Activated CD4-positive, alpha-beta memory T cell treated with anti-CD3 and anti-CD28 coated beads for 36 hours (primary cell): ENCODE data around the gene URM1. TPM values are rescaled to one million over a fixed set of nuclear protein-coding genes. Genes with fewer than 3 reads are reported as not detected.
"Not testable (repeated sequence)": the region's sequence is repeated elsewhere in the genome, so short reads cannot be mapped to it uniquely, and the experiment has no call there.

Source experiments
- CTCF ChIA-PET: fragments of 350-600 bp; sonication (Branson Sonifier 250); formaldehyde crosslinking; loops from one replicate; lab custom pipeline; 2021; ENCODE audit warnings: antibody characterized with exemption, inconsistent platforms; lab: Charles Lee
- POLR2A ChIA-PET: fragments of 350-600 bp; sonication (Branson Sonifier 250); formaldehyde crosslinking; loops from one replicate; lab custom pipeline; 2021; ENCODE audit warnings: antibody characterized with exemption; lab: Charles Lee
- DNase-seq: peaks from one replicate; pipeline ENCODE4 v3.0.0-alpha.2; 2020
- H3K27ac Mint-ChIP-seq: one replicate; pipeline ENCODE4 v1.8.0; 2021; ENCODE audit warnings: mixed read lengths
- H3K27me3 Mint-ChIP-seq: one replicate; pipeline ENCODE4 v1.8.0; 2021; ENCODE audit warnings: mixed read lengths
- H3K36me3 Mint-ChIP-seq: one replicate; pipeline ENCODE4 v1.8.0; 2021; ENCODE audit warnings: mixed read lengths
- H3K4me1 Mint-ChIP-seq: one replicate; pipeline ENCODE4 v1.8.0; 2021; ENCODE audit warnings: low read depth, mixed read lengths
- H3K4me3 Mint-ChIP-seq: one replicate; pipeline ENCODE4 v1.8.0; 2021; ENCODE audit warnings: mild to moderate bottlenecking, mixed read lengths
- H3K9me3 Mint-ChIP-seq: one replicate; pipeline ENCODE4 v1.8.0; 2021; ENCODE audit warnings: mixed read lengths
- intact Hi-C: fragments of 100-400 bp; cut with micrococcal nuclease; formaldehyde crosslinking; loops from one replicate; pipeline ENCODE4 v1.15.1; 2023
- total RNA-seq, 2 experiments: library from RNA; stranded (reverse); gene quantifications; one replicate each; pipeline ENCODE4 v1.2.3, GENCODE V29; 2021

URM1 gene
- total RNA-seq, 2 experiments from 2014 or later, result 45.9 to 50.0 TPM

- H3K4me1 Mint-ChIP-seq, H3K4me3 Mint-ChIP-seq, H3K9me3 Mint-ChIP-seq, H3K36me3 Mint-ChIP-seq, POLR2A ChIA-PET, intact Hi-C loops, H3K27ac Mint-ChIP-seq, DNase-seq: not testable (repeated sequence)
- peaks cover 36% of the 10 kb centered on the region for H3K27me3 Mint-ChIP-seq
- CTCF ChIA-PET, result interaction anchor here (4.8 kb wide), 1 partner anchor 52 kb away, joined by 38 read pairs; no protein-coding TSS in a partner anchor
These were observed 42.6 kb downstream of the URM1 start for GRCh38 chr9:128413728-128414127.

GRCh38 chr9:128414461-128414860 lies 43.3 kb downstream of the URM1 start:
- Mint-ChIP-seq H3K4me3 (no peak overlapping the region), H3K9me3 (no peaks in the 10 kb centered on the region), H3K27ac (no peak overlapping the region), H3K36me3 (no peaks in the 10 kb centered on the region), H3K27me3 (peaks cover 41% of the 10 kb centered on the region), H3K4me1 (peaks cover 4% of the 10 kb centered on the region)
- no peak for DNase-seq
- ChIA-PET CTCF (no interaction called here), POLR2A (no interaction called here)
- intact Hi-C loops, result no loop called here

GRCh38 chr9:128415281-128415680 lies 44.1 kb downstream of the URM1 start:
- ChIA-PET CTCF (interaction anchor here (1.5 kb wide), 1 partner anchor 53 kb away, joined by 3 read pairs; no protein-coding TSS in a partner anchor), POLR2A (no interaction called here)
- Mint-ChIP-seq H3K9me3 (no peaks in the 10 kb centered on the region), H3K27ac (no peak overlapping the region), H3K36me3 (no peaks in the 10 kb centered on the region), H3K27me3 (peaks cover 44% of the 10 kb centered on the region), H3K4me1 (peaks cover 9% of the 10 kb centered on the region), H3K4me3 (no peak overlapping the region)
- intact Hi-C loops, result no loop called here
- DNase-seq, result no peak

GRCh38 chr9:128416014-128416413 lies 44.8 kb downstream of the URM1 start:
- peaks cover 9% of the 10 kb centered on the region for H3K4me1 Mint-ChIP-seq
- no peak overlapping the region for H3K4me3 Mint-ChIP-seq
- CTCF ChIA-PET, result interaction anchor here (0.8 to 1.5 kb wide), 2 partner anchors 23 to 54 kb away, joined by 3 to 4 read pairs; no protein-coding TSS in a partner anchor
- no peaks in the 10 kb centered on the region for H3K36me3 Mint-ChIP-seq
- intact Hi-C loops, result no loop called here
- H3K27me3 Mint-ChIP-seq, result peaks cover 44% of the 10 kb centered on the region
- no peak overlapping the region for H3K27ac Mint-ChIP-seq
- POLR2A ChIA-PET, result no interaction called here
- no peaks in the 10 kb centered on the region for H3K9me3 Mint-ChIP-seq
- DNase-seq, result no peak

GRCh38 chr9:128416432-128417019 lies 45.4 kb downstream of the URM1 start:
- H3K9me3 Mint-ChIP-seq, result no peaks in the 10 kb centered on the region
- H3K4me3 Mint-ChIP-seq, result no peak overlapping the region
- H3K36me3 Mint-ChIP-seq, result no peaks in the 10 kb centered on the region
- intact Hi-C loops, result no loop called here
- ChIA-PET CTCF (interaction anchor here (0.8 to 1.5 kb wide), 2 partner anchors 22 to 54 kb away, joined by 3 to 4 read pairs; no protein-coding TSS in a partner anchor), POLR2A (no interaction called here)
- peaks cover 41% of the 10 kb centered on the region for H3K27me3 Mint-ChIP-seq
- peaks cover 9% of the 10 kb centered on the region for H3K4me1 Mint-ChIP-seq
- no peak for DNase-seq
- no peak overlapping the region for H3K27ac Mint-ChIP-seq

- ChIA-PET CTCF (interaction anchor here (0.7 to 2.9 kb wide), 21 partner anchors 9 to 169 kb away, joined by 3 to 31 read pairs (median 4); partner anchors contain the start of gene URM1), POLR2A (interaction anchor here (0.6 to 1.3 kb wide), 2 partner anchors 48 to 79 kb away, joined by 3 to 4 read pairs; partner anchors contain the start of gene URM1)
- peaks cover 34% of the 10 kb centered on the region for H3K27me3 Mint-ChIP-seq
- peak; percentile 13 for DNase-seq
- no peaks in the 10 kb centered on the region for H3K36me3 Mint-ChIP-seq
- H3K27ac Mint-ChIP-seq, result no peak overlapping the region
- H3K4me1 Mint-ChIP-seq, result peaks cover 9% of the 10 kb centered on the region
- intact Hi-C loops, result no loop called here
- peak overlapping the region; percentile 69 for H3K4me3 Mint-ChIP-seq
- no peaks in the 10 kb centered on the region for H3K9me3 Mint-ChIP-seq
These were observed 48.1 kb downstream of the URM1 start for GRCh38 chr9:128419061-128419925.

GRCh38 chr9:128420060-128420650 lies 49.0 kb downstream of the URM1 start:
- Mint-ChIP-seq H3K27ac (no peak overlapping the region), H3K27me3 (peaks cover 28% of the 10 kb centered on the region), H3K4me1 (peaks cover 9% of the 10 kb centered on the region), H3K9me3 (no peaks in the 10 kb centered on the region), H3K4me3 (peak overlapping the region; percentile 69), H3K36me3 (no peaks in the 10 kb centered on the region)
- DNase-seq, result peak; percentile 78
- CTCF ChIA-PET, result interaction anchor here (0.7 to 2.9 kb wide), 26 partner anchors 10 to 206 kb away, joined by 3 to 31 read pairs (median 4); partner anchors contain the start of gene URM1
- intact Hi-C loops, result no loop called here
- POLR2A ChIA-PET, result interaction anchor here (1.1 to 1.3 kb wide), 2 partner anchors 49 to 132 kb away, joined by 3 to 4 read pairs; partner anchors contain the start of genes SPTAN1 and URM1

- Mint-ChIP-seq H3K27ac (no peak within 1 kb of the TSS), H3K36me3 (no peaks in the 10 kb centered on the region), H3K27me3 (peaks cover 24% of the 10 kb centered on the region), H3K9me3 (no peaks in the 10 kb centered on the region), H3K4me1 (peaks cover 9% of the 10 kb centered on the region), H3K4me3 (peak within 1 kb of the TSS; percentile 69)
- CTCF ChIA-PET, result interaction anchor here (0.8 to 2.9 kb wide), 20 partner anchors 11 to 207 kb away, joined by 3 to 31 read pairs (median 4); partner anchors contain the start of gene URM1
- intact Hi-C loops, result no loop called here
- DNase-seq, result peak; percentile 49
- POLR2A ChIA-PET, result interaction anchor here (1.1 kb wide), 1 partner anchor 132 kb away, joined by 3 read pairs; the partner anchor contains the start of gene SPTAN1
These were observed 49.7 kb downstream of the URM1 start, which contains the start of gene CERCAM for GRCh38 chr9:128420651-128421481. Gene CERCAM, plus strand, starts transcription at chr9:128420857. Its CDS starts 21 bp downstream, at chr9:128420878.

- no peak overlapping the region for H3K27ac Mint-ChIP-seq
- ChIA-PET POLR2A (no interaction called here), CTCF (interaction anchor here (1.3 to 2.9 kb wide), 3 partner anchors 18 to 207 kb away, joined by 3 to 31 read pairs (median 23); no protein-coding TSS in a partner anchor)
- peaks cover 9% of the 10 kb centered on the region for H3K4me1 Mint-ChIP-seq
- no peak overlapping the region for H3K4me3 Mint-ChIP-seq
- H3K27me3 Mint-ChIP-seq, result peaks cover 19% of the 10 kb centered on the region
- no peak for DNase-seq
- no peaks in the 10 kb centered on the region for H3K9me3 Mint-ChIP-seq
- H3K36me3 Mint-ChIP-seq, result no peaks in the 10 kb centered on the region
- intact Hi-C loops, result no loop called here
These were observed 50.4 kb downstream of the URM1 start for GRCh38 chr9:128421482-128421996.

- H3K4me3 Mint-ChIP-seq, H3K36me3 Mint-ChIP-seq, H3K9me3 Mint-ChIP-seq, intact Hi-C loops, H3K27ac Mint-ChIP-seq, POLR2A ChIA-PET, DNase-seq, H3K4me1 Mint-ChIP-seq: not testable (repeated sequence)
- peaks cover 16% of the 10 kb centered on the region for H3K27me3 Mint-ChIP-seq
- CTCF ChIA-PET, result interaction anchor here (1.3 to 1.5 kb wide), 2 partner anchors 17 to 127 kb away, joined by 3 read pairs; no protein-coding TSS in a partner anchor
These were observed 51.0 kb downstream of the URM1 start for GRCh38 chr9:128422022-128422782.
